Activated CD4-positive, alpha-beta T cell treated with anti-CD3 and anti-CD28 coated beads, Interleukin-2, amount 50 U/mL, for 4 hours (primary cell): ENCODE data around the gene SHE.

Experiments
- DNase-seq, 2 experiments: peaks; one replicate each; pipeline ENCODE4 v3.0.0-alpha.2; 2020

The SHE gene

GRCh38 chr1:154443274-154444013 is 58.8 kb downstream of the SHE start:
- no peak for DNase-seq

- no peak for DNase-seq
These were observed 60.0 kb downstream of the SHE start for GRCh38 chr1:154442006-154442740.

GRCh38 chr1:154441241-154441888 is 60.8 kb downstream of the SHE start:
- DNase-seq = no peak

- no peak for DNase-seq
These were observed 62.0 kb downstream of the SHE start for GRCh38 chr1:154440036-154440804.

- DNase-seq = no peak
These were observed 65.8 kb downstream of the SHE start for GRCh38 chr1:154436433-154436832.

- no peak for DNase-seq
These were observed 66.5 kb downstream of the SHE start for GRCh38 chr1:154435599-154436200.

GRCh38 chr1:154434346-154435085 is 67.7 kb downstream of the SHE start:
- no peak for DNase-seq

GRCh38 chr1:154433161-154433764 is 68.9 kb downstream of the SHE start:
- peak; percentile 55 to 65 for DNase-seq

GRCh38 chr1:154431586-154432373 is 70.4 kb downstream of the SHE start:
- peak; percentile 27 to 42 for DNase-seq

GRCh38 chr1:154430903-154431302 is 71.3 kb downstream of the SHE start:
- no peak for DNase-seq

GRCh38 chr1:154429841-154430611 is 72.2 kb downstream of the SHE start:
- no peak for DNase-seq
